Parathyroid adenoma (tissue), 2 donors: Measurements from ENCODE around the gene RSF1.

Experiments used
- H2AFZ ChIP-seq: fragments of 300-600 bp; sonication (generic); one replicate; pipeline ENCODE4 v1.7.0; 2017; ENCODE audit warnings: antibody characterized with exemption, mild to moderate bottlenecking
- H3K27ac ChIP-seq: fragments of 300-600 bp; sonication (generic); one replicate; pipeline ENCODE4 v1.7.0; 2017
- H3K27me3 ChIP-seq: fragments of 300-600 bp; sonication (generic); one replicate; pipeline ENCODE4 v1.7.0; 2017; ENCODE audit warnings: low read length; ENCODE audit not compliant: control insufficient read depth, insufficient read depth
- H3K36me3 ChIP-seq: fragments of 300-600 bp; sonication (generic); one replicate; pipeline ENCODE4 v1.7.0; 2017; ENCODE audit warnings: low read length; ENCODE audit not compliant: control insufficient read depth, insufficient read depth
- H3K4me1 ChIP-seq: fragments of 300-600 bp; sonication (generic); one replicate; pipeline ENCODE4 v1.7.0; 2017; ENCODE audit warnings: control low read depth
- H3K4me2 ChIP-seq: fragments of 300-600 bp; sonication (generic); one replicate; pipeline ENCODE4 v1.7.0; 2017; ENCODE audit warnings: low read length
- H3K4me3 ChIP-seq: fragments of 300-600 bp; sonication (generic); one replicate; pipeline ENCODE4 v1.7.0; 2017; ENCODE audit warnings: low read depth, low read length
- H3K79me2 ChIP-seq: fragments of 300-600 bp; sonication (generic); one replicate; pipeline ENCODE4 v1.7.0; 2017; ENCODE audit warnings: control low read depth
- H3K9ac ChIP-seq: fragments of 300-600 bp; sonication (generic); one replicate; pipeline ENCODE4 v1.7.0; 2017; ENCODE audit warnings: mild to moderate bottlenecking
- H3K9me3 ChIP-seq: fragments of 300-600 bp; sonication (generic); one replicate; pipeline ENCODE4 v1.7.0; 2017; ENCODE audit warnings: low read length; ENCODE audit not compliant: control insufficient read depth
- CTCF ChIP-seq: fragments of 300-600 bp; sonication (generic); IDR thresholded peaks from one replicate; pipeline ENCODE4 v1.7.0; 2017; ENCODE audit warnings: antibody characterized with exemption, mild to moderate bottlenecking
- donor health status: primary hyperparathyroidism.

The RSF1 gene

GRCh38 chr11:77776455-77776854 lies 44.1 kb downstream of the RSF1 start:
- no peak for TF ChIP-seq CTCF
- H3K36me3 ChIP-seq, result no peaks in the 10 kb centered on the region
- H3K27ac ChIP-seq, result no peak overlapping the region
- H3K4me1 ChIP-seq, result no peaks in the 10 kb centered on the region
- H3K4me2 ChIP-seq, result no peak overlapping the region
- H3K79me2 ChIP-seq, result peaks cover 29% of the 10 kb centered on the region
- H3K4me3 ChIP-seq, result no peak overlapping the region
- no peaks in the 10 kb centered on the region for H3K9me3 ChIP-seq
- no peaks in the 10 kb centered on the region for H3K27me3 ChIP-seq
- H3K9ac ChIP-seq, result no peak overlapping the region
- H2AFZ ChIP-seq, result no peak overlapping the region

GRCh38 chr11:77775936-77776335 lies 44.6 kb downstream of the RSF1 start:
- H3K27me3 ChIP-seq, result no peaks in the 10 kb centered on the region
- no peak overlapping the region for H3K27ac ChIP-seq
- TF ChIP-seq CTCF, result no peak
- H3K36me3 ChIP-seq, result no peaks in the 10 kb centered on the region
- H3K4me2 ChIP-seq, result no peak overlapping the region
- no peak overlapping the region for H3K9ac ChIP-seq
- H3K4me3 ChIP-seq, result no peak overlapping the region
- H3K79me2 ChIP-seq, result peaks cover 25% of the 10 kb centered on the region
- H3K4me1 ChIP-seq, result peaks cover 4% of the 10 kb centered on the region
- no peak overlapping the region for H2AFZ ChIP-seq
- no peaks in the 10 kb centered on the region for H3K9me3 ChIP-seq

DNA sequence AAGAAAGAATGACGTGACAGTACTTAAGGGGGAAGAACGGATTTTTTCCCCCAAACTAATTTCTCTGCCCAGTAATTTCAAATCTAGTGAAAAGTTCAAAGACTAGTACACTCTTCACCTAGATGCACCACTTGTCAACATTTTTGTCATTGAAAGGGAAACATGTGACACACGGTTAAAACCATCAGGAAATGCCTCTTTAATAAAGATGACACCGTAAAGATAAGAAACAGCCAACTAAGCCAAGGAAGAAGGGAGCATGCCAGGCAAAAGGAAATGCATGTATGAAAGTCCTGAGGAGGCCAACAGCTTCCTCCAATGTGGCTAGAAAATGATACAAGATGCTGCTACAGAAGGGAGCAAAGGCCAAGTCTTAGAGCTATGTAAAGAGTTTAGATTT lies 49.4 kb downstream of the RSF1 start:
- TF ChIP-seq CTCF, result no peak
- H3K4me1 ChIP-seq, result peaks cover 4% of the 10 kb centered on the region
- no peaks in the 10 kb centered on the region for H3K27me3 ChIP-seq

DNA sequence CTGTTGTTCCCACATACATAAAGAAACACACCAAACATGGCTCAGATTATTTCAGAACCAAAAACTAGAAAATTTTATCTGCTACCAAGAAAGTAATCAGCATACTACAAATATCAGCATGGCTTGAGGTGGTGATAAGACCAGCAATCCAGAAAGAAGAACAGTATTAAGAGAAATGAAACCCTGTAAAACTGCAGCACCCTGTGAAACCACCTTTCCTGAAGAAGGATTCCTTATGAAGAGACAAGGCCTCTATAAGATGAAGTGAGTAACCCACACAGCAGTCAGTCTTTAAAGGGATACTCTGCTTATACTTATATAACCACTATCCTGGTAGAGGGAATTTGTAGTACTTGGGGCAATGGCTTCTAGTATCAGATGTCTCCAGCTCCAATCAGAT lies 49.9 kb downstream of the RSF1 start:
- Histone ChIP-seq H3K36me3 (no peaks in the 10 kb centered on the region), H3K4me1 (peaks cover 4% of the 10 kb centered on the region), H2AFZ (no peak overlapping the region), H3K4me3 (no peak overlapping the region), H3K4me2 (no peak overlapping the region), H3K79me2 (peaks cover 18% of the 10 kb centered on the region), H3K9ac (no peak overlapping the region), H3K27me3 (no peaks in the 10 kb centered on the region), H3K27ac (no peak overlapping the region), H3K9me3 (no peaks in the 10 kb centered on the region)
- no peak for TF ChIP-seq CTCF

More for the DNA sequence above, 49.4 kb downstream of the RSF1 start:
- H3K27ac ChIP-seq, result no peak overlapping the region
- no peak overlapping the region for H3K9ac ChIP-seq
- no peaks in the 10 kb centered on the region for H3K9me3 ChIP-seq
- H3K36me3 ChIP-seq, result no peaks in the 10 kb centered on the region
- H2AFZ ChIP-seq, result no peak overlapping the region
- H3K4me3 ChIP-seq, result no peak overlapping the region
- no peak overlapping the region for H3K4me2 ChIP-seq
- peaks cover 20% of the 10 kb centered on the region for H3K79me2 ChIP-seq

GRCh38 chr11:77762426-77762825 lies 58.1 kb downstream of the RSF1 start:
- Histone ChIP-seq H3K9ac (no peak overlapping the region), H3K4me3 (no peak overlapping the region)

More at GRCh38 chr11:77762426-77762825, 58.1 kb downstream of the RSF1 start:
- Histone ChIP-seq H3K27me3 (no peaks in the 10 kb centered on the region), H3K36me3 (no peaks in the 10 kb centered on the region), H3K4me1 (no peaks in the 10 kb centered on the region), H3K4me2 (no peak overlapping the region), H3K27ac (no peak overlapping the region), H3K79me2 (no peaks in the 10 kb centered on the region), H3K9me3 (no peaks in the 10 kb centered on the region), H2AFZ (no peak overlapping the region)
- no peak for TF ChIP-seq CTCF
